Activated T-cell treated with anti-CD3 and anti-CD28 coated beads, Interleukin-2, amount 50 U/mL, for 1 hour (primary cell): ENCODE data around the gene ERAL1.
"Not testable (repeated sequence)": the region's sequence is repeated elsewhere in the genome, so short reads cannot be mapped to it uniquely, and the experiment has no call there.

Source experiments
- DNase-seq: peaks from one replicate; pipeline ENCODE4 v3.0.0-alpha.2; 2020

The ERAL1 gene

DNA sequence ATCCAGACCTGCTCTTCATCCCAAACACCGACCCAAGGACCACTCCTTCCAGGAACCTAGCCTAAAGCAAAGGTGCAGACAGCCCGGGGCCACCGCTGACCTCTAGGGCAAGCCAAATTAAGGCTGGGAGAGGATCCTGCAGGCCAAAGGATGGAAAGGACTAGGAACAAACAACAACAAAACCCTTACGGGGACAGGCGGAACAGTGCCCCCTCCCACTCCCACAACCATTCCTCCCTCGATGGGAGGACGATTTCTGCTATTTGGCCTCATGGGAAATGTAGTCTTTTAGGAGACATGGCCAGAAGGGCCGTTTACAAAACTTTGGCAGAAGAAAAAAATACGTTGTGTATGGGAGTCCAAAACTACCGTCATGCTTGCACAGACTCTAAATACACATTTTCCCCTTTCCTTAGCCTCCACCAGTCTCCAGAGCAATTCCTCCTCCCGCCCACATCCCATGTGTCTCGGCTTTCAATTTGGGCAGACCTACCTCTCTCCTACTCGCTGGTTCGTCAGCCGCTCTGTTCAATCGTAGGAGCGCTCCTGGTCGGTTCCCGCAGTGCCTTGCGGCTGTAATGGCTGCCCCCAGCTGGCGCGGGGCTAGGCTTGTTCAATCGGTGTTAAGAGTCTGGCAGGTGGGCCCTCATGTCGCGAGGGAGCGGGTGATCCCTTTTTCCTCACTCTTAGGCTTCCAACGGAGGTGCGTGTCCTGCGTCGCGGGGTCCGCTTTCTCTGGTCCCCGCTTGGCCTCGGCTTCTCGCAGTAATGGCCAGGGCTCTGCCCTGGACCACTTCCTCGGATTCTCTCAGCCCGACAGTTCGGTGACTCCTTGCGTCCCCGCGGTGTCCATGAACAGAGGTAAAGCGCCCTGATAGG, at the start of gene ERAL1:
Gene ERAL1 (plus strand): TSS at position 560 of the 879 bp plus-strand sequence. CDS start 19 bp downstream, at position 579.
- peak; percentile 79 for DNase-seq

DNA sequence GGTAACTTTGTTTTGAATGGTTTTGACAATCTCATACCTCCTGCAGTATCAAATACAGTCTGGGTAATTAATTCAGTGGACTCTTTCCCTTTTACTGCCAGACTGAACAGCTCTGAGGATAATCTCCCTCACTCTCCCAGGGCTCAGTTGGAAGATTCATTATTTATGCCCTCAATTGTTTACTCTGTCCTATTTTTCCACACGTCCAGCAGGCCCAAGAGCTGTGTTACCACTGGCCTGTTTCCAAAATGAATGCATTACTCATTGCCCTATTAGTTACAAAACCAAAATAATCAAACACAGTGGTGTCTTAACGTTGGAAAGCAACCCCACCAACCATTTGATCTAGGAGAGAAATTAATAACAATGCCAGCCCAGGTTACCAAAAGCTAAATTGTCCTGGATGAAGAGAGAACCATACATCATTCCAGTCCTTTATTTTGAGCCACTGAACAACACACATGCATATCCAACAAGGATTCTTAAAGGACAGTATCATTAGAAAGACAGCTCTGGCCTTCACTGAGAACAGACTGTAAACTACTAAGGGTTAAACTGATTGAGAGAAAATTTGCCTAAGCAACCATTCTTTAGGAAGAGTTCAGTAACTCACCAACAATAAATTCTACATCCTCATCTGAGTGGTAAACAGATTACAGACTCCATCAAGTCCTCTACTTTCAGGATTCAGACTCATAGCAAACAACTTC, 46.7 kb upstream of the ERAL1 start:
- DNase-seq, result no peak

DNA sequence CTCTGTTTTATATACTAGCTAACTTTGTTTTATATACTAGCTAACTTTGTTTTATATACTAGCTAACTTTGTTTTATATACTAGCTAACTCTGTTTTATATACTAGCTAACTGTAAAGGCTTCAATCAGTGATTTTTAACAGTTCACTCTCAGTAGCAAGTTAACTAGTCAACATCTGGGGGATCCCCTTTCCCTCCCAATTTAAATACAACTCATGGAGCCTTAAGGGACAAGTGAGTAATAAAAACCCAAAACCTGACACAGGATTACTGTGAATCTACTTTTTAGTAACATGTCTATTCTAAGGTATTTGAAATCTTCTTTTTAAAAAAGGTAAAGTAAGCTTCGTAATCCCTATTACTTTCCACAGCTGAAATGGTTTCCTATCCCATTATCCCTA, 44.4 kb upstream of the ERAL1 start:
- no peak for DNase-seq

DNA sequence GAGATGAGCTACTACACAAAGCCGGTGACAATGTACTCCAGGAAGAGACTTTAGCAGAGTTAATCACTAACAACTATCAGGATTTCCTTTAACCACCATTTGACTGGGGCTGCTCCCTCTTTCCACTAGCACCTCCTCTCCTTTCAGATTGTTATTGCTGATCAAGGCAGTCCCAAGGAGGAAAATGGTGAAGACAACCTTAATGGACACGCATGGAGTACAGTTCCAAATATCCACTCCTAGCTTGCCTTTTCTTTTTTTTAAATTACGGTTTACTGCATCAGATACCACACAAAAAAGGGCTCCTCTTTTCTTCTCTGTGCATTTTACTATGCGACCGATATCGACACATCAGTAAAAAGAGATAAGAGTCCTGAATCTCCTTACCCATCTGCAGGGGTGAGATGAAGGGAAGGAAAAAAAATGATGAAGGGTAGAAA, 43.1 kb upstream of the ERAL1 start:
- DNase-seq, result no peak

DNA sequence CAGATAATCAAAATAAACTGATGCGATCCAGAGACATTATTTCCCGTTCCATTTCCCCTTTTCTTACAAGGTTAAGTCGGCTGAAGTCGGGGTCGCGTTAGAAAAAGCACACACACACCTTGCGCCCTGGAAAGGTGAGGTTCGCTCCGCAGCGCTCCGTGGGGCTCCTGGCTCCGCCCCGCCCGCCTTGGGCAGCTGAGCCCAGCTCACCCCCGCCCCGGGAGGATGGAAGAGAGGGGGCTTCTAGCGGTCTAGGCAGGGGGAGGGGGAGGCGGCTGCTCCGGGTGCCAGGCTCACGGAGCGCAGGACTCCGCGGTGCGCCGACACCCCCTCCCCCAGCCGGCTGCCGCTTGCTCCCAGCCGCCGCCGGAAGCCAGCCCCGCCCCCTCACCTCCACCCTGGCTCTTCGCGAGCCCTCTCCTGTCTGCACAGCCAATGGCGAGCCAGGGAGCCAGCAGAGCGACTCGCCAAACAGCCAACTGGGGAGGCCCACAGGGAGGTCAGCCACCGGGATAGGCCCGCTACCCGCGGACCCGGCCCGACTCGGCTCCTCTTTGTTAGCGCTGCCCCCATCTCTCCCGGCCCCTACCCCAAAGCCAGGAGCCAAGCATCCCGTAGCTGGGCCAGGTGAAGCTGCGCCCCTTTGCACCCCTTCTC, 42.6 kb upstream of the ERAL1 start:
- peak; percentile 92 for DNase-seq

DNA sequence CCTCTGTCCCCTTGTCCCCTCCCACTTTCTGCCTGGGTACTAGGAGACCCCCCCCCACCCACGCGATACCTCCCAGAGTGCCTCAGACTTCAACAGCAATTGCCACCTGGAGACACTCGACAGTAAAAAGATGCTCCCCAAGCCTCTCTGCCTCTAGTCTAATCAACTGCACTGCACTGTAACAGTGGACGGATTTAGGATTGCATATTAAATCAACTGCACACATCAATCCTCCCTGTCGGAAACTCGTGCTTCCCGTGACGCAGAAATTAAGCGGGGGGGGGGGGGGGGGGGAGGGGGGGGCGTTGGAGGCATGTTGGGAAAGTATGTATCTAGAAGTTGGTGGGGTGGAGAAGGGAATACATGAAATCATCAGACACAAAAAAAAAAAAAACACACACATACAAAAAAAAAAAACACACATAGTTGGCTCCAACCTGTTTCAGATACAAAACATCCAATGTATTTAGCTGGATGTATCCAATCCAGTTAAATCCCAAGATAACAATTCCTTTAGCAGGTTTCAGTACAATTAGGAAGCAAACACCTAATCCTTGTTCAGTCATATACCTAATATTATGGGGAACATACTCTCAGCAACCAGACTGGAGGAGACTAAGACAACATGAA, 42.0 kb upstream of the ERAL1 start:
- no peak for DNase-seq

DNA sequence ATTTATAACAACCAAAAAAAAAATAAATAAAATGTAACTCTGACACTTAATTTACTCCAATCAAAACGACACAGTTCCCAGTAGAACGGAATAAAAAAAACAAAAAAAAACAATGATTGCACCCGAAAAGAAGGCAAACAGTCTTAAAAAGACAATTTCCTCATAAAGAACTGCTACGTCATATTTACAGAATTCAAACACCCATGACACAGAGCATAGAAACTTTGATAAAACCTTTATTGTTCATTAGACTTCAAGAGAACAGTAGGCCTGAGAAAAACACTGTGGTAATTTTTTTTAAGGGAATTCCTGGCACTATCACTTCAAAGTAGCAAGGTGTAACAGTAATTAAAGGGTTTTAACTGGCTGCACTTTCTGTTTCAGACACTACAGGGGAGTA, 38.3 kb upstream of the ERAL1 start:
- DNase-seq, result no peak

DNA sequence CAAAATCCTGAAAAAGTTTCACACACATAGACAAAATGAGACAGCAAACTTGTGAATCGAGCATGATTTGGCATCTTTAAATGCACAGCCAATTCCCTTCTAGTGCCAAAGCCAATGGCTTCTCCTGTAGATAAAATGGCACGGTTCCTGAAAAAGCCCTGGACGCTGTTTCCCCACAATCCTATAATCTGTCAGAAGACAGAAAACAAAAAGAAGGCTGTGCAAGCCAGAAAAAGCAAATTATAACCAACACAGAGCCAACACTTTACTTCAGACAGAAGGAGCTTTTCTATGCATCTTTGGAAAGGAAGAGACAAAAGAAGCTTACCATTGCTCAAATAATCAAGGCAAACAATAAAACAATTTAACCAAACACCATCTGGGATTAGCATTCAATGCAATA, 36.0 kb upstream of the ERAL1 start:
- no peak for DNase-seq

DNA sequence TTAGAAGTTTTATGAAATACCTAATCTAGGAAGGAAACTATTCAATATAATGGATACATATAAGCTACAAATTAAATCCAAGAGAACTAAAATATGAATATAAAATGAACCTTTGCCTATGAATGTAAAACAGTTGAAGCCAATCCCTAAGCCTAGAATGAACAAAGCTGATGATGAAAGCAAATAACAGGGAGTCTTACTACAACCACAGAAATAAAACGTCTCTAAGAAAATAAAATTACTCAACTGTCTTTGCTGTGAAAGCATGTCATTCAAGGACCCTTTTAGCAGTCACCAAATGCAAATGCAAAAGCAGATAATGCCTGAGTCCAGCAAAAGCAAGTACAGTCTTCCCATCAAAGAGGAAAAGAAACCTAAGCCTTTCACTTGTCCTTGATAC, 35.2 kb upstream of the ERAL1 start:
- DNase-seq, result no peak

DNA sequence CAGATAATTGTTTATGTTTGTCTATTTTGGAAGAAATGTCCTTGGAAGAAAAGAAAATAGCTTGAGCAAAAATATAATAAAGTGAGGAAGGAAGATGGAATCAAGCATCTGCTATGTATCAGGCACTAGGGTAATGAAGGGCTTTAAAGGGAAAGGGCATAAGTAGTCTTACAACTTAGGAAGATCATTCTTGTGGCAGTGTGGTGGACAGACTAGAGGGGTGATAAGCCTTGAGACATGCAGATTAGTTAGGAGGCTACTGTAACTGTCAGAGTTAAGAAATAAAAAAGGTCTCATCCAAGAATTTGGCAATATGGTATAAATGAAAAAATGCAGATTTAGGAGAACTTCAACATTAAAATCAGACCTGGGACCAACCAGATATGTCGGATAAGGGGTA, 27.1 kb upstream of the ERAL1 start:
- DNase-seq, result no peak

DNA sequence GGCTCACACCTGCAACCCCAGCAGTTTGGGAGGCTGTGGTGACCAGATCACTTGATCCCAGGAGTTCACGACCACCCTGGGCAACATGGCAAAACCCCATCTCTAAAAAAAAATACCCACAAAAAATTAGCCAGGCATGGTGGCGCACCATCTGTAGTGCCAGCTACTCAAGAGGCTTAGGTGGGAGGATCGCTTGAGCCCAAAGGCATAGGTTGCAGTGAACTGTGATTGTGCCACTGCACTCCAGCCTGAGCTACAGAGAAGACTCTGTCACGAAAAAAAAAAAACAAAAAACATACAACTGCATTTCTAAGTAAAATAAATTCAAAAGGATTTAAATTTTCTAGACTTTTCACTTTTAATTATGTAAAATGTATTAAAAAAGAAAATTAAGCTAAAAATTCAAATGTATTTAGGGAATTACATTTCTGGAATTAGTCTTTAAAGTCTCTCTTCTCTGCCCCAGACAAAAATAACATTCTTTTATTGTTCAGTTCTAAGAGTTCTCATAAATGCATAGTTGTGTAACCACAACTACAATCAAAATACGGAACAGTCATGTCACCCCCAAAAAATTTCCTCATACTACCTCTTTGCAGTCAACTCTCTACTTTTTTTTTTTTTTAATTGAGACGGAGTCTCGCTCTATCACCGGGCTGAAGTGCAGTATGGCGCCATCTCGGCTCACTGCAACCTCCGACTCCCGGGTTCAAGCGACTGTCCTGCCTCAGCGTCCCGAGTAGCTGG, 26.3 kb upstream of the ERAL1 start:
- no peak for DNase-seq

DNA sequence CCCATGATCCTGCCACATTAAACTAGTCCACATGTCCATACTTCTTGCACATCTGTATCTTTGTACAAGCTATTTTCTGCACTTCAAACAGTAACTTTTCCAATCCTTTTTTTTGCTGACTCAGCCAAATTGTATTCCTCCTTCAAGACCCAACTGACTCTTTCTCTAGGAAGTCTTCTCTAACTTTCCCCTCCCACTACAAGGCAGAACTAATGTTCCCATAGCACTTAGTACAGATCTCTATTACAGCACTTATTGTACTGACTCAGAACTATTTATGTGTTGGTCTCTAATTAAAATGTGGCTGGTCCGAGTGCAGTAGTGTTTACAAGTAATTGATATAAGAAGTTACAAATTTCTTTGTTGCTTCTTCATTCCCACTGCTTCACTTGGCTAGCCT, 20.4 kb upstream of the ERAL1 start:
- no peak for DNase-seq

DNA sequence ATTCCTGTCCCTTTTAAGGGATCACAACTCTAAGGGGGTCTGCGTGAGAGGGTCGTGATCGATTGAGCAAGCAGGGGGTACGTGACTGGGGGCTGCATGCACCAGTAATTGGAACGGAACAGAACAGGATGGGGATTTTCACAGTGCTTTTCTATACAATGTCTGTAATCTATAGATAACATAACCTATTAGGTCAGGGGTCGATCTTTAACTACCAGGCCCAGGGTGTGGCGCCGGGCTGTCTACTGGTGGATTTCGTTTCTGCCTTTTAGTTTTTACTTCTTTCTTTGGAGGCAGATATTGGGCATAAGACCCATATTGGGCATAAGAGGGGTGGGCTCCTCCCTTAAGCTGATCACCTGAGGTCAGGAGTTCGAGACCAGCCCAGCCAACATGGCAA, 18.3 kb upstream of the ERAL1 start:
- not testable (repeated sequence) for DNase-seq

DNA sequence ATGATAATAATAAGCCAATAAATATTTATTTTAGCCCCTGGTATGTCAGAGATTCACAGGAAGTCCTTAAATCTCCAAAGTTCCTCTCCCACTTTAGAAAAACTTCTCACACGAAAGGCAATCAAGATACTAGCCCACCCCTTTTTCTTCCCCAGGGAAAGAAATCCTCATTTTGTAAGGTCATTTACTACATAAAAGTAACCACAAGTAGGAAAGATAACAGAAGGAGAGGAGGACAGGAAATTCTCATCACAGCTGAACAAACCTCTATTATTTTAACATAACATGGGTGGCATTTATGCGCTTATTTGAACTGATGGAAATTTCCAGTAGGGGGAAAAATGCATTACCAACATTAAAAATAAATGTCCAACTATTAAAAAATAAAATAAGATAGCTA, 15.6 kb upstream of the ERAL1 start:
- DNase-seq, result no peak

DNA sequence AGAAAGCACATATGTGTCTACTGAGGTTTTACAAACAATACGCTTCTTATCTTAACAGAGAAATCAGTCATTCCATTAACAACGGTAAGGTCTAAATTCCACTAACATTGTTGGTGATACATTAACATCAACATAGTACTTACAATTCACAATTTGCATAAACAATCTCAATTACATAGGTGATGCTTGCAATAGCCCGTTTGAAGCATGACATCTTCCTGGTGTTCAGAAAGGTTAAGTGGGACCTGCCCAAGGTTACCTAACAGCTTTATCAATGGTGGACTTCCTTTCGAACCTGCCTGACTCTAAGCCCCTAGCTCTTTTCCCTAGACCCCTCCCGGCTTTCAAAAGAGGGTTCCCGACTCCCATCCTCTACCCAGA, 12.9 kb upstream of the ERAL1 start:
- no peak for DNase-seq

DNA sequence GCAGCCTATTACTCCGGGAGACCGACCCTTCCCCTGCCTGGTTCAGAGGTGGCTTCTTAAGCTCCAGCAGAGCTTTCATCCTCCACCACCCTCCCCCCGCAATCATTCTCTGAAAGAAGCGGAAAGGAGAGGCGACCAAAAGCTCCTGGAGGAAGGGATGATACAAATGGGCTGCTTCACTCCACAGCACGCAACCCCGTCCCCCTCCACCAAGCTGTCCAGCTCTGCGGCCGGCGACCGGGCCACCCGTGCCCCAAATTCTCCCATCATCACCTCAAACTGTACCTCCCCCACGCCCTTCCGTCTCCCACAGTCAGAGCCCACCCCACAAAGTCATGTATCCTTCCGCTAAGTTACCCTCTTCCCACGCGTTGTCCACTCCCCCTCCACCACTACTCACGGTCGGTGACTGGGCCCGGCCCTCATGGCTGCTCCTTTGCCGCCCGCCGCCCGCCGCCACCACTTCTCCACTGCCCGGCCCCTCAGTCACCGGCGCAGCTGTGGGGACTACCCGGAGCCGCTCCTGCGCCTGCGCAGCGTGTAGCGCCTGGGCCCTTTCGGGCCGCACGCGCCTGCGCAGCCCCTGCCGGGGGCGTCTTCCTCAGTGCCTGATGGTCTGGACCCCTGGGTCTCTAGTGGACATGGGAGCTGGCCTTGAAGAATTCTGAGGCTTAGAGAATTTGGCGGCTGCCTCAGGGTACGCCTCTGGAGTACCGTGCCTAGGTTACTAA, 12.4 kb upstream of the ERAL1 start, which contains the start of gene FAM222B:
Gene FAM222B (minus strand): TSS at position 509 of the 731 bp plus-strand sequence. CDS start 76,123 bp downstream, outside the sequence.
- DNase-seq, result peak; percentile 84

DNA sequence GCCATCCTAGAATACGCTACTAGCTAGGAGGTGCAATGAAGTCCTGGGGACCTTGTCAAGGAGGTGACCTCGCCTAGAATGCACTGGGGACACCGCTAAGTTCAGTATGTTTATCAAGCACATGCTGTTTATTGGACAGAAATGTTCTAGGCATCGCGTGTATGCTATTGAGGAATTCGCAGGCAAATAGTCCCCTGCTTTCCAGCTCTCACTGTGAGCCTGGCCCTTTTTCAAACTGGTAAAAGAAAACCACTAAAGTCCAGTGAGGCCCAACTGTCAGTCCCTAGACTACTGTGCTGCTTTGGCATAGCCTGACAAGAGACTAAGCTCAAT, 11.0 kb upstream of the ERAL1 start:
- DNase-seq, result no peak

DNA sequence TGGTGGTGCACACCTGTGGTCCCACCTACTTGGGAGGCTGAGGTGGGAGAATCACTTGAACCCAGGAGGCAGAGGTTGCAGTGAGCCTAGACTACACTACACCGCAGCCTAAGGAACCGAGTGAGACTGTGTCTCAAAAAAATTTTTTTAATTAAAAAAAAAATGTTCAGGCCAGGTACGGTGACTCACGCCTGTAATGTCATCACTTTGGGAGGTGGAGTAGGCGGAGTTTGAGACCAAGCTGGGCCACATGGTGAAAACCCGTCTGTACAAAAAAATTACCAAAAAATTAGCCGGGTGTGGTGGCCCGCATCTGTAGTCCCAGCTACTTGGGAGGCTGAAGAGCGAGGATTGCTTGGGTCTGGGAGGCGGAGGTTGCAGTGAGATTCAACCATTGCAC, 8.6 kb upstream of the ERAL1 start:
- DNase-seq, result no peak

DNA sequence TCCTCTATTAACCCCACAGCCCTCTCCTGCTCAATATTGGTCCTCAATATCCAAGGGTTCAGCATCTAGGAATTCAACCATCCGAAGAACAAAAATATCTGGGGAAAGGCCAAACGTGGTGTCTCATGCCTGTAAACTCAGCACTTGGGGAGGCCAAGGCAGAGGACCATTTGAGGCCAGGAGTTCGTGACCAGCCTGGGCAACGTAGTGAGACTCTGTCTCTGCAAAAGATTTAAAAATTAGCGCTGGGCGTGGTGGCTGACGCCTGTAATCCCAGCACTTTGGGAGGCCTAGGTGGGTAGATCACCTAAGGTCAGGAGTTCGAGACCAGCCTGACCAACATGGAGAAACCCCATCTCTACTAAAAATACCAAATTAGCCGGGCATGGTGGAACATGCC, 8.1 kb upstream of the ERAL1 start:
- DNase-seq, result not testable (repeated sequence)

DNA sequence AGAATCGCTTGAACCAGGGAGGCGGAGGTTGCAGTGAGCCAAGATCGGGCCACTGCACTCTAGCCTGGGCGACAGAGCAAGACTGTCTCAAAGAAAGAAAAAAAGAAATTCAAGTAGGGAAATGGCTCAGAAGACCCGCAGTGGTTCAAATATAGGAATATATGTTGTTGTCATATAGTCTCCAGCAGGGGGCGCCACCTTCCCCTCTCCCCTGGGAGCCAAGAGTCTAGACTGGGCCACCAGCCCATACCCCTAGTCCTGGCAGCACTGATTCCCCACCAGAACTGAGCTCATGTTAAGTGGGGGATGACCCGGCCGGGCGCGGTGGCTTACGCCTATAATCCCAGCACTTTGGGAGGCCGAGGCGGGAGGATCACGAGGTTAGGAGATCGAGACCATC, 6.1 kb upstream of the ERAL1 start:
- peak; percentile 55 for DNase-seq

DNA sequence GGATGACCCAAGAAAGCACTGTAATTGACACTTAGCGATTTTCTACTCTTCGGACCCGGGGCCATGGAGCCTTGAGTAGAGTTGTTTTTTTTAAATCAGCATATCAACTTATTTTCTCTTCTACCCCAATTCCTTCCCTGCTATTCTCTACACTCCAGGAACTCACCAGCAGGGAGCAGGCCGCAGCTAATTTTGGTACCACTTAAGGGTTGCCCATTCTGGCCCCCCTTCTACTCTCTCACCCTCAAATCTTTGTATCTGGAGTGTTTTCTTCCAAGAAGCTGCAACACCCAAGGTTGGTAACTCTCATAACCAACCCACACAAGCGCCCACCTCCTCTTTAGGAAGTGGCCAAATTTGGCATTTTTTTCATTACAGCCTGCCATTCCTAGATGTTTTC, 5.5 kb upstream of the ERAL1 start:
- DNase-seq, result no peak

DNA sequence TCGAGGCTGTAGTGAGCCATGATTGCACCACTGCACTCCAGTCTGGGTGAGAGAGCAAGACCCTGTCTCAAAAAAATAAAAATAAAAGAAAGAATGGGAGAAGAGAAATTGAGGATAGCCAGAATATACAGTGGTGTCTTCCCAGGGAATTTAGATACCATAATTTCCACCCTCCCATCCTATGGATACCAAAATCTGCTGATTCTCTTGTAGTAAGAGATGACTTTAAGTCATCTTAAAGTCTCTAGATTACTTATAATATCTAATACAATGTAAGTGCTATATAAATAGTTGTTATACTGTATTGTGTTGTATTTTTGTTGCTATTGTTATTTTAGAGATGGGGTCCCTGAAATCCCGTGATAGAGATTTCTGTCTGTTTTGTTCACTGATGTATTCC, 1.5 kb upstream of the ERAL1 start:
- no peak for DNase-seq
